Activated CD8-positive, alpha-beta memory T cell treated with anti-CD3 and anti-CD28 coated beads, Interleukin-2, amount 50 U/mL, for 1 hour (primary cell): ENCODE data around the gene FBLL1.
A peak's percentile ranks its signal among the peaks of the same experiment; 100 is the strongest.
"Not testable (repeated sequence)": the region's sequence is repeated elsewhere in the genome, so short reads cannot be mapped to it uniquely, and the experiment has no call there.

Source experiments
- DNase-seq: peaks from one replicate; pipeline ENCODE4 v3.0.0-alpha.2; 2020; ENCODE audit errors: extremely low read depth

Gene FBLL1

DNA sequence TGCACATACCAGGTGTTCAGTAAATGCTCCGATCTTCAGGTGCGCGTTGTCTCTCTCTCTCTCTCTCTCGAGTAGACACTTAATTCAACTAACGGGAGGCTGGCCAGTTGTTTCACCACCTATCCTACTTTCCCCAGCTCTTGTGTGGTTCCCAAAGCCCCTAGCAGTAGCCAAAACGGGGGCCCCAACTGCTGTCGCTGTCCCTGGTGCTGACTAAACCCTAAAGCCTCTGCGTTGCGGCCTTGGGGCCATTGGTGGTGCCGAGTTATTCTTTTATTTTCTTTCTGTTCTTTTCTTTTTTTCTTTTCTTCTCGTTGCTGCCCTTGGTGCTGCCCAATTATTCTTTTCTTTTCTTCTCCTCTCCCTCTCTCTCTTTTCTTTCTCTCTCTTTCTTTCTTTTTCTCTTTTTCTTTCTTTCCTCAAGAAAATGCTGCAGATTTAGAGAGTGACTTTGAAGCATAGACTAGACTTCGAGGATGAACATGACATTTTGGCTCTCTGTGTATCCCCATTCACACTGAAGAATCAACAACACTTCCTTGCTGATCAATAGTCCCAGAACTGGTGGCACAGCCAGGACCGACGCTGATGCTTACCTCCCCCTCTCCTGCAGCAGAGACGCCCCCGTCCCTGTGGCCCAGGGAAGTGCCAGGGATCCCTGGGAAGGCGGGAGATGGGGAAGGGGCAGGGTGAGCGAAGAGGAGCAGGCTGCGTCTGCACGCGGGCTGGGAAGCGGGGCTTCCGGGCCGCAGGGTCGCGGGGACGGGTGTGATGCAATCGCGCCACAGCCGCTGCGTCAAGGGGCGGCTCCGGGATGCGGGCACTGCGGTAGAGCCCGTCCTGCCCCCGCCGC, at the start of gene FBLL1:
FBLL1 (plus strand) TSS at position 785 of the 853 bp plus-strand sequence. CDS start 200 bp downstream, outside the sequence.
- DNase-seq = no peak

DNA sequence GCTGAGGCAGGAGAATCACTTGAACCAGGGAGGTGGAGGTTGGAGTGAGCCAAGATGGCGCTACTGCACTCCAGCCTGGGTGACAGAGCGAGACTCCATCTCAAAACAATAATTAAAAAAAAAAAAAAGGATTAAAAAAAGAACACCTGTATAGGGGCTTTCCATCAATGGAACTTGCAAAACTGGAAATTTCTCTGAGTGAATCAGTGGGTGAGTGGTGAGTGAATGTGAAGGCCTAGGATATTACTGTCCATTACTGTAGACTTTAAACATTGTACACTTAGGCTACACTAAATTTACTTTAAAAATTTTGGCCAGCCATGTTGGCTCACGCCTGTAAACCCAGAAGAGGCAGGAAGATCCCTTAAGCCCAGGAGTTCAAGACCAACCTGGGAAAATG, 48.5 kb upstream of the FBLL1 start:
- DNase-seq = no peak

DNA sequence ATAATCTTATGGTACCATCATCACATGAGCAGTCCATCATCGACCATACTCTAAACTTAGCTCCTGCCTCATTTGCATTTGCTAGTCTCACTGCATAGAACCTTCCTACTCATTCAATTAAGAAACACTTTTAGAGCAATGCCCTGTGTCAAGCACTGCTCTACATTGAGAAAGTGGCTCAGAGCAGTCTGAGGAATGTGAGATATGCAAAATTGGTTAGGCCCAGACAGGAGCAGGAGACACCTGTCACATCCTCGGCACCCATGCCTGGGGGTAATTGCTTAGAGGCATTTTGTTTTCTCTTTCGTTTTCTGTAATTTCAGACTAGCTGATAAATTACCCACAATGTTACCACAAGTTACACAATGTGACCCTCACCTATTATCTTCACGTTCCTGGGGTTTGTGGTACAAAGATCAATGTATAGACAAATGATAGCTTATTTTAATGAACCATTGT, 47.7 kb upstream of the FBLL1 start:
- no peak for DNase-seq

DNA sequence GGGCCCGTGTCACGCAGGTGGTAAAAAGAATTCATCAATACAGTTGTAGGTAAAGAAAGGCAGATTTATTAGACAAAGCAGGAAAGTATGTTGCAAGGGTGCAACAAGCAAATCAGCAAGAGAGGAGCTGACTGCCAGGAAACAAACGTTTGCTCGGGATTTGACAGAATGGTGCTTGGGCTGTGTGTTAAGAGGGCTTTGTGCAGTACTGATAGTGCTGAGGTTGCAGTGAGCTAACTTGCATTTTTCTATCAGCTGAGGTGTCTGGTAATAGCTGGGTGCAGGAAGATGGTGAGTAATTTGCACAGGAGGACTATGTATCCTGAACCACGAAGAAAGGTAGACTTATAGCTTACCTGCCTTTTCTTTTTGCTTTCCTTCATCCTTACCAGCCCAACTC, 46.7 kb upstream of the FBLL1 start:
- DNase-seq = no peak

DNA sequence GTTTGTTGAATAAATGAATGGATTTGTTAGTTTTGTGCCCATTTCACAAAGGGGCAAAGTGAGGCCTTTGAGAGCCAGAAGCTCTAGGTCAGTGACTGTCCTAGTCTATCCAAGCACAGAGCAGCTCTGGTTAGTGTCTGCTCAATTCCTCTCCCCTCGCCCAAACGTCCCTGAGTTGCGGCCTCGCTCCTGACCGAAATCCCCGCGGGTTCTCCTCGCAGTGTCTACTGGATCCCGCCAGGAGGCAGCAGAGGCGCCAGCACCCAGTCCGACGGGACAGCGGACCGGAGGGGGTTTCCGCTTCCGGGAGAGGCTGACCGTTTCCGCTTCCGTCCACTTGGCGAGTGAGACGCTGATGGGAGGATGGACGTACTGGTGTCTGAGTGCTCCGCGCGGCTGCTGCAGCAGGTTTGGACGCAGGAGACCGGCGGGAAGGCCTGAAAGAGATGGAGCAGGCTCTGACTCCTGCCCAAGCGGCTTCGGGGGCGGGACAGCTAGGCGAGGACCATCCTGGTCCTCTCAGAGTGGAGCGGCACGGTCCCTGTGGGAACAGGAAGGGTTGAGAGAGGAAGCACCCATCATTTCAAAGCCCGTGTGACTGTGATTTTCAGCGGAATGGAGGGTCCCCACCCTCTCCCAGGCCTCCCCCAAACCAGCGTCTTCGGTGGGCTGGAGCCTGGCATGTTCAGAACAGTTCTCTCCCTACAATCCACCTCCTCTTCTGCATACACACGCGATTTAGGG, 42.8 kb upstream of the FBLL1 start, which contains the start of gene RARS1:
RARS1 (plus strand) TSS at position 336 of the 744 bp plus-strand sequence; CDS start at position 364, 28 bp downstream.
- peak; percentile 54 for DNase-seq

DNA sequence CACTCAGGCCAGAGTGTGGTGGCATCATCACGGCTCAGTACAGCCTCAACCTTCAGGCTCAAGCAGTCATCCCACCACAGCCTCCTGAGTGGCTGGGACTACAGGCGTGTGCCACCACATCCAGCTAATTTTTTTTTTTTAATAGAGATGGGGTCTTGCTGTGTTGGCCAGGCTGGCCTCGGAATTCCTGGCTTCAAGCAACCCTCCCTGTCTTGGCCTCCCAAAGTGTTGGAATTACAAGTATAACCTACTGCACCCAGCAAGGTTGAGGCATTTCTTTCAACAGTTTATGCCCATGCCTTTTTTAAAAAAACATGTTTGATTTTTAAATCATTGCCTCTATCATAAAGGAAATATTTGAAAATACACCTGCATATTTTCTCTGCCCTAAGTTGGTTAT, 40.0 kb upstream of the FBLL1 start:
- DNase-seq = no peak

DNA sequence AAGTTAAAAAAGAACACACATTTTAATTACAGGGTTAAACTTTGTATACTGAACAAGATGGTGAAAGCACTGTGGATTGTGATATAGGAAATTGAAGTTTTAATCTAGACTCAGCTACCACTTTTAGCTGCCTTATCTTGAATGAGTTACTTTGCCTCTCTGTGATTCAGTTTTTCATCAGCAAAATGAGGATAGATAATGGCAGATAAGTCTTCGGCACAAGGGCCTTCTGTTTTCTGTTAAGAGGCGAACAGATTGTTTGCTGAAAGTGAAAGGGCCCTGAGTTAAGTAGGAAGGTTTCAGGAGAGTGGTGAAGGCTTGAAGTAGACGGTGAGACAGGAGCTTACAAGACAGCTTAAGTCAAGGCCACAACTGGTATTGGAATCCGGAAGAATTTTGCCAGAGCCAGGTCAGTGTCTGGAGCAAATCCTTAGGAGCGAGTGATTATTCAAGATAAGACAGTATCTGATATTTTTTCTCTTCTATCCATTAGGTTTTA, 35.0 kb upstream of the FBLL1 start:
- DNase-seq = no peak

DNA sequence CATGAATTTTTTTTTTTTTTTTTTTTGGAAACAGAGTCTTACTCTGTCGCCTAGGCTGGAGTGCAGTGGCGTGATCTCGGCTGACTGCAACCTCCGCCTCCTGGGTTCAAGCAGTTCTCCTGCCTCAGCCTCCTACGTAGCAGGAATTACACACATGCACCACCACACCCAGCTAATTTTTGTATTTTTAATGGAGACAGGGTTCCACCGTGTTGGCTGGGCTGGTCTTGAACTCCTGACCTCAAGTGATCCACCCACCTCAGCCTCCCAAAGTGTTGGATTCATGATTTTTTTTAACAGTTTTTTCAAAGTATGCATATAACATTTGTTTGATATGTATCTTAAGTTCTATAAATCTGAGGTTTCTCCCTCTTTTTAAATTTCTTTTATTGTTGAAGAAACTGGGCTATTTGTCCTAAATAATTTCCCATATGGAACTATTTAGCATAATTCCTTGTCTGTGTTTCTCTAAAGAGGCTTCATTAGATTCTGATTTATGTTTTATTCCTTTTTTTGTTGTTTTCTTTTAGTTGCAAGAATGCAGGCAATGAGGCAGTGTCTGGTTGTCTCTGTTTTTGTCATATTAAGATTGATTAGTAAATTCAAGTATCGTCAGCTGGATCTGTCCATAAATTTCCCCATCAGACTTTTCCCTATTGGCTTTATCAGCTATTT, 26.4 kb upstream of the FBLL1 start:
- no peak for DNase-seq

DNA sequence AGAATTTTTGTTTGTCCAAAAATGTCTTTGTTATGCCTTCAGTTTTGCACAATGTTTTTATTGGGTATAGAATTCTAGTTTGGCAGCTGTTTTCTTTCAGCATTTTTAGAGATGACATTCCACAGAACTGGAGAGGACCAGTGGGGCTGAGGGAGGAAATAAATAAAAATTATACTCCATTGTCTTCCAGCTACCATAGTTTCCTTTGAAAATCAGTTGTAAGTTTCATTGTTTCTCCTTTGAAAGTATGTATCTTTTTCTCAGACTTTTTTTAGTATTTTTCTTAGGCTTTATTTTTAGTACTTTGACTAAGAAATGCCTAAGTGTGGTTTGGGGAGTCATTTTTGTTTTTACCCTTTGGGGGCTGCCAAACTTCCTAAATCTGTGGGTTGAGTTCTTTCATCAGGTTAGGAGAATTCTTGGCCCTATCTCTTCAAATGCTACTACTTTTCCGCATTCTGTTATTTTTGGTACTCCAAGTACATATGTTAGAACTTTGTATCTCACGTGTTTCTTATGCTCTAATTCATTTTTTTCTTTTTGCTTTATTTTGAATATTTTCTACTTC, 15.2 kb upstream of the FBLL1 start:
- DNase-seq = no peak

DNA sequence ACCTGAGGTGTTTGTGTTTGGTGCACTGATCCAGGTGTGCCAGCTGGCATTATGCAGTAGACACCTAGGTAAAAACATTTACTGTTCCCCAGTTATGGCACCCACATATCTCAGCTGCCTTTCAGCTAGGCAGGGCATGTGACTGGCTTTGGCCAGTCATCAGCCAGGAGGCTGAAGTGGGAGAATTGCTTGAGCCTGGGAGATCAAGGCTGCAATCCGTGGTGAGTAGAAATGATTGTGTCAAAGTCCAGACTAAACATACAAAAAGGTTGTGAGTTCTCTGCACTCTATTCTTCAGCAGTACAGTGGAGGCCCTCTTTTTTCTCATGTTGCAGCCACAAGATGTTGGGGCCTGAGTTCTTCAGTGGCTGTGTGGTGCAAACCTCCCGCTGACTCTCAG, 3.2 kb upstream of the FBLL1 start:
- no peak for DNase-seq

DNA sequence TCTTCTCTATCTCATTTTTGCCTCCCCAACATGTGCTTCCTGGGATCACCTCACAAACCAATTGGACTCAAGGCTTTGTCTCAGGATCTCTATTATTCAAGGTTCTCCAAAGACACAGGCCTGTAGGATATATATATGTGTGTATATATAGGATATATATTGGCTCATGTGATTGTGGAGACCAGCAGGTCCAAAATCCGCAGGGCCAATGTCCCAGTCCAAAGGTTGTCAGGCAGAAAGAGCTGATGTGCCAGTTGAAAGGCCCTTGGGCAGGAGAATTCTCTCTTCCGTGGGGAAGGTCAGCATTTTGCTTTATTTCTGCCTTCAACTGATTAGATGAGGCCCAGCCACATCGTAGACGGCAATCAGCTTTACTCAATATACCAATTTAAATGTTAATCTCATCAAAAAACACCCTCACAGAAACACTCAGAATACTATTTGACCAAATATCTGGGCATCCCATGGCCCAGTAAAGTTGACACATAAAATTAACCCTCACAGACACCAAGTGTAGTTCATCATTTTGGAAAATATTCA, 1.3 kb upstream of the FBLL1 start:
- DNase-seq = no peak

DNA sequence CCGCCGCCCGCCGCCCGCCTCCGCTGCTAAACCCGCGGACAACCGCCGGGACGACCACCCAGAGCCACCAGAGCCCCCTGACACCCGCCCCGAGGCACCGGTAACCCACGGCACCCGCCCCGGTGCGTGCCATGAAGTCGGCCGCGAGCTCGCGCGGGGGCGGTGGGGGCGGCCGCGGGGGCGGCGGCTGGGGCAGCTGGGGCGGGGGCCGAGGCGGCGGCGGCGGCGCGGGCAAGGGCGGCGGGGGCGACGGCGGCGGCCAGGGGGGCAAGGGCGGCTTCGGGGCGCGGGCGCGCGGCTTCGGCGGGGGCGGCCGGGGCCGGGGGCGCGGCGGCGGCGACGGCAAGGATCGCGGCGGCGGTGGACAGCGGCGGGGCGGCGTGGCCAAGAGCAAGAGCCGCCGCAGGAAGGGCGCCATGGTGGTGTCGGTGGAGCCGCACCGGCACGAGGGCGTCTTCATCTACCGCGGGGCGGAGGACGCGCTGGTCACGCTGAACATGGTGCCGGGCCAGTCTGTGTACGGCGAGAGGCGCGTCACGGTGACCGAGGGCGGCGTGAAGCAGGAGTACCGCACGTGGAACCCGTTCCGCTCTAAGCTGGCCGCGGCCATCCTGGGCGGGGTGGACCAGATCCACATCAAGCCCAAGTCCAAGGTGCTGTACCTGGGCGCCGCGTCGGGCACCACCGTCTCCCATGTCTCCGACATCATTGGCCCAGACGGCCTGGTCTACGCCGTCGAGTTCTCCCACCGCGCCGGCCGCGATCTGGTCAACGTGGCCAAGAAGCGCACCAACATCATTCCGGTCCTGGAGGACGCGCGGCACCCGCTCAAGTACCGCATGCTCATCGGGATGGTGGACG, 499 bp downstream of the FBLL1 start:
- no peak for DNase-seq

DNA sequence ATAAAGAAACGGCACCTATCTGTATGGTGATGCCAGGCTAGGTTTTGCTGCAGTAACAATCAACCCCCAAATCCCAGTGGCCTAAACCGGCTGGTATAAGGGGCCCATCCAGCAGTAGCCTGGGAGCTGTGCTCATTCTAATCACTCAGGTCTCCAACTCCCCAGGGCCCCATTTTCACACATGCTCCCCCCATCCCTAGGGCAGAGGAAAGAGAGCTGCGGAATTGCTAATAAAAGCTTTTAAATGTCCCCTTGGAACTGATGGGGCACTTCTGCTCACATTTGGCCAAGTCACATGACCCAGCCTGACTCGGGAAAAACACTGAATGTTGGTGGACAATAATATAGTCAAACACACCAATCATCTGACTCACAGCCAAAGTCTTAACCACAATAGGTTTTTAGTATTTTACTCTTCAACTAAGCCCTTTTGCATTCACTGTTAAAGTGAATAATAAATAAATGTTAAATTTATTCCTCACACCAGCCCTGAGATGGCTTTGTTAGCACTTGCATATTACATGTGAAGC, 1.6 kb downstream of the FBLL1 start:
- no peak for DNase-seq

DNA sequence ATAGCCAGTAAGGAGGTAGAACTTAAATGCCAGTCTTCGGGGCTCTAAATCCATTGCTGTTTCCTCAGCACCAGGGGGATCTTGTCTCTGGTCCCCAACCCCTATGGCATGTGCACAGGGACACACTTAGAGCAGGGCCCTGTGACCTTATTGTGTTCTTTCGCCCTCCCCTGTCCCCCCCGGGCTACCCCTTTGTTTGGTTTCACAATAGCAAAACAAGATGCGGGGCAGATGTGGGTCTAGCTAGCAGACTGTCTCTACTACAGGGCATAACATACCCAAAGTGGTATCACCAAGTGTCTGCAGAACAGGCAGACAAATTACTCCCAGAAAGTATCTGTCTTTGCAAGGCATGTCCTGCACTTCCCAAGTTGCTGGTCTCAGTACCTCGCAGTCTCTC, 2.1 kb downstream of the FBLL1 start:
- no peak for DNase-seq

DNA sequence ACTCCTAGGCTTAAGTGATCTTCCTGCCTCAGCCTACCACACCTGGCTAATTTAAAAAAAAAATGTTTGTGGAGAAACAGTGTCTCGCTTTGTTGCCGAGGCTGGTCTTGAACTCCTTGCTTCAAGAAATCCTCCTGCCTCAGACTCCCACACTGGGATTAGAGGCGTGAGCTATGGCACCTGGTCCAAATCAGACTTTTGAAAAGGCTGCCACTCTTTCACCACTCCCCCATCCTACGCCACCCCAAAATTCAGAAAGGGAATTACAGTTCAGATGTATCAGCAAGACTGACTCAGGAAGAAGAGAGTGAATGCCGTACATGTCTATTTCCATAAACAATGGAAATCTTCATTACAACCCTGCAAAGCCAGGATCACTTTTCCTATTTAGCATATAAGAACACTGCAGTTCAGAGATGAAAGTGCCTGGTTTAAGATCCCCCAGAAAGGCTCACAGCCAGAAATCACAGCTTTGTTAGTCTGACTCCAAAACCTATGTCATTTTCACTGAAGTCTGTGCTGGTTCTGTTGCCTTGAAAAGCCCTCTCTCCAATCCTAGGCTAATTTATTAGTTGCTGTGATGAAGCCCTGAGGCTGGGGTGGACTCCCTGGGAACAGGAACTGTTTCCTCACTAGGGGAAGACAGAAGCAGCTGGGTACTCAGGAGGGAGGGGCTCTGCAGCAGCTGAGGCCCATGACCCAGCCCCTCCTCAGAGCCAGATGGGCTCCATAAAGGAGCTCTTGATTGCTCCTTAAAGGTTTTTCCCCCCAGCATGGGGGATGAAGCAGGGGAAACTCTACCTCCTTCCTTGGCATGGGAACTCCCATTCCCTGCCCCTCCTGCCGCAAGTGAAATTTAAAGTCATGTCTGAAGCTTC, 3.1 kb downstream of the FBLL1 start:
- DNase-seq = no peak

DNA sequence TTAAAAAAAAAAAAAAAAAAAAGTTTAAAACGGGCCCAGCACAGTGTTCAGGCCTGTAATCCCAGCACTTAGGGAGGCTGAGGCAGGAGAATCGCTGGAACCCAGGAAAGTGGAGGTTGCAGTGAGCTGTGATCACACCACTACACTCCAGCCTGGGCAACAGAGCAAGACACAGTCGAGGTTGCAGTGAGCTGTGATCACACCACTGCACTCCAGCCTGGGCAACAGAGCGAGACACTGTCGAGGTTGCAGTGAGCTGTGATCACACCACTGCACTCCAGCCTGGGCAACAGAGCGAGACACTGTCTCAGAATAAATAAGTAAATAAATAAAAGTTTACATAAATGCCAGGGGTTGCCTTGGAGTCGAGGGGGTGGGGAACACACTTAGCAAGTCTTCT, 5.2 kb downstream of the FBLL1 start:
- DNase-seq = not testable (repeated sequence)

DNA sequence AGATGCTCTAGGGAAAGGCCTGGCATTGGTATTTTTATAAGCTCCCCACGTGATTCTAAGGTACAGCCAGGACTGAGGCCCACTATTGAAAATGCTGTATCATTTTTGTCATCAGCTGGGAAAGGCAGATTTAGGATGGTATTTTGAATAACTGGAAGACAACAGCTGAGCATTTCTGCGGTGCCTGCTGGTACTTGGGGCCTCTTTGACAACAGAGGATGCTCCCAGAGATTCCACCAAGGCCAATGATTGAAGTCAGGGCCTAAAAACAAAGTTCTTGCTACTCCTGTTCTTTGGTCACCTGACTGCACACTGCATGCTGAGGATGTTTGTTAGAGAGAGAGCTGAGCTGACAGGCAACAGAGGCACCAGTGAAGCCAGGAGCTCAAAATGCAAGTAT, 8.1 kb downstream of the FBLL1 start:
- DNase-seq = no peak

DNA sequence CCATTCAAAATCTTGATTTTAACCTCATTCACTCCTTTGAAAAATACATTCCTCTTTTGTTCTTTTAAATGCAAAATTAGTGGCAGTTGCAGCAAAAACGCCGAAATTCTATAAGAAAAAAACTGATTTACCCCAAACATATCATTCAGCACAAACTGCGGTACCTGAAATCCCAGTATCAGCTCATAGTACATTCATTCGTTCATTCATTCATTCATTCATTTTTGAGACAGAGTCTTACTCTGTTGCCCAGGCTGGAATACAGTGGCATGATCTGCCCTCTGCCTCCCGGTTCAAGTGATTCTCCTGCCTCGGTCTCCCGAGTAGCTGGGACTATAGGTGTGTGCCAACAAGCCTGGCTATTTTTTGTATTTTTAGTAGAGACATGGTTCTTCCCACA, 20.4 kb downstream of the FBLL1 start:
- DNase-seq = no peak

DNA sequence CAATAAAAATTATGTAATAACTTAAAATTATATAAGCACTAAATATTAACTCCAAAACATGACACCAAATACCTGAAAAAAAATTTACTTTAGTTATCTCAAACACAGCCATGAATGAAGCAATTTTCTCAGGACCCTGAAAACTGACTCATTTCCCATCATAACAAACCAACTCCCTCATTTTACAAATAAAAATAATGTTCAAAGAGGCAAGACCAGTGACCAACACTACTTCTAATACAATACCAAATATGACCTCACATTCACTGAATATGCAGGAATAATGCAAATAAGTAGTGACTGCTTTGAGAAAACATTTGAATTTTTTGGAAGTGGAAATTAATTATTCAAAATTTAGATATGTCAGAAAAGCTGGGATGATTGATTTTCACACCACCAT, 21.6 kb downstream of the FBLL1 start:
- DNase-seq = no peak
